Mesendoderm (in vitro differentiated cells): ENCODE measurements around the gene ZBTB17.

Source experiments
- DNase-seq: peaks from one replicate; pipeline ENCODE4 v3.0.0; 2013
- H2AK5ac ChIP-seq: 2 replicates; pipeline ENCODE4 v1.6.1; 2013; ENCODE audit warnings: low read length, inconsistent platforms
- H2BK120ac ChIP-seq: 2 replicates; pipeline ENCODE4 v1.6.1; 2013; ENCODE audit warnings: low read depth, mild to moderate bottlenecking, low read length, moderate library complexity, mixed read lengths
- H2BK15ac ChIP-seq: replicated peaks from 2 replicates; pipeline ENCODE4 v1.6.1; 2013; ENCODE audit warnings: low read depth, mild to moderate bottlenecking, moderate library complexity
- H2BK5ac ChIP-seq: 2 replicates; pipeline ENCODE4 v1.6.1; 2013; ENCODE audit warnings: low read length, inconsistent platforms
- H3K18ac ChIP-seq: 2 replicates; pipeline ENCODE4 v1.6.1; 2013; ENCODE audit warnings: mild to moderate bottlenecking, low read length, mixed read lengths
- H3K23ac ChIP-seq: one replicate; pipeline ENCODE4 v1.6.1; 2013; ENCODE audit warnings: low read length
- H3K27ac ChIP-seq: 2 replicates; pipeline ENCODE4 v1.5.1; 2013; ENCODE audit warnings: low read depth, mild to moderate bottlenecking, inconsistent platforms, low read length, moderate library complexity
- H3K27me3 ChIP-seq: 2 replicates; pipeline ENCODE4 v1.6.1; 2013; ENCODE audit warnings: low read length, control low read depth, mild to moderate bottlenecking, inconsistent platforms; ENCODE audit not compliant: insufficient read depth, poor library complexity
- H3K36me3 ChIP-seq: 2 replicates; pipeline ENCODE4 v1.6.1; 2013; ENCODE audit warnings: low read length, inconsistent platforms; ENCODE audit not compliant: control insufficient read depth, insufficient read depth
- H3K4ac ChIP-seq: one replicate; pipeline ENCODE4 v1.6.1; 2013; ENCODE audit warnings: low read depth, mild to moderate bottlenecking, low read length, moderate library complexity
- H3K4me1 ChIP-seq: 2 replicates; pipeline ENCODE4 v1.6.1; 2013; ENCODE audit warnings: low read depth, low read length, inconsistent platforms; ENCODE audit not compliant: control insufficient read depth
- H3K4me2 ChIP-seq: 2 replicates; pipeline ENCODE4 v1.6.1; 2013; ENCODE audit warnings: low read length
- H3K4me3 ChIP-seq: 2 replicates; pipeline ENCODE4 v1.5.1; 2013; ENCODE audit warnings: mild to moderate bottlenecking, low read length
- H3K56ac ChIP-seq: one replicate; pipeline ENCODE4 v1.6.1; 2013; ENCODE audit warnings: low read length
- H3K79me1 ChIP-seq: 2 replicates; pipeline ENCODE4 v1.6.1; 2013; ENCODE audit warnings: low read length, inconsistent platforms
- H3K79me2 ChIP-seq: 2 replicates; pipeline ENCODE4 v1.6.1; 2013; ENCODE audit warnings: mild to moderate bottlenecking, low read length; ENCODE audit not compliant: control insufficient read depth, insufficient read depth
- H3K9ac ChIP-seq: 2 replicates; pipeline ENCODE4 v1.6.1; 2013; ENCODE audit warnings: low read length, inconsistent platforms
- H4K5ac ChIP-seq: one replicate; pipeline ENCODE4 v1.6.1; 2013; ENCODE audit warnings: low read length
- H4K8ac ChIP-seq: one replicate; pipeline ENCODE4 v1.6.1; 2013; ENCODE audit warnings: low read depth, mild to moderate bottlenecking, control low read depth, low read length, moderate library complexity
- WGBS: extraction: QIAGEN DNeasy Blood & Tissue Kit; methylation state at CpG from one replicate; pipeline ENCODE4 v1.1.7; 2013; ENCODE audit warnings: low lambda C conversion rate, missing lambda C conversion rate; ENCODE audit not compliant: insufficient coverage; ENCODE audit errors: extremely low coverage; 5-methylcytosine and 5-hydroxymethylcytosine counted together

ZBTB17 gene

GRCh38 chr1:15989776-15990175 lies 13.9 kb upstream of the ZBTB17 start:
- Histone ChIP-seq H3K4ac (no peak overlapping the region), H2BK5ac (no peak overlapping the region), H3K27me3 (no peaks in the 10 kb centered on the region), H4K5ac (no peak overlapping the region), H3K4me2 (no peak overlapping the region), H3K79me2 (no peaks in the 10 kb centered on the region), H3K23ac (no peak overlapping the region), H3K4me1 (no peaks in the 10 kb centered on the region), H2AK5ac (no peak overlapping the region), H3K36me3 (no peaks in the 10 kb centered on the region), H3K18ac (no peak overlapping the region), H3K9ac (no peak overlapping the region), H3K79me1 (no peaks in the 10 kb centered on the region), H3K27ac (no peak overlapping the region), H3K56ac (no peak overlapping the region), H3K4me3 (no peak overlapping the region), H4K8ac (no peak overlapping the region), H2BK15ac (no peak overlapping the region), H2BK120ac (no peak overlapping the region)
- WGBS: no CpG with 5 or more reads among the region's 9 CpGs
- DNase-seq: no peak

DNA sequence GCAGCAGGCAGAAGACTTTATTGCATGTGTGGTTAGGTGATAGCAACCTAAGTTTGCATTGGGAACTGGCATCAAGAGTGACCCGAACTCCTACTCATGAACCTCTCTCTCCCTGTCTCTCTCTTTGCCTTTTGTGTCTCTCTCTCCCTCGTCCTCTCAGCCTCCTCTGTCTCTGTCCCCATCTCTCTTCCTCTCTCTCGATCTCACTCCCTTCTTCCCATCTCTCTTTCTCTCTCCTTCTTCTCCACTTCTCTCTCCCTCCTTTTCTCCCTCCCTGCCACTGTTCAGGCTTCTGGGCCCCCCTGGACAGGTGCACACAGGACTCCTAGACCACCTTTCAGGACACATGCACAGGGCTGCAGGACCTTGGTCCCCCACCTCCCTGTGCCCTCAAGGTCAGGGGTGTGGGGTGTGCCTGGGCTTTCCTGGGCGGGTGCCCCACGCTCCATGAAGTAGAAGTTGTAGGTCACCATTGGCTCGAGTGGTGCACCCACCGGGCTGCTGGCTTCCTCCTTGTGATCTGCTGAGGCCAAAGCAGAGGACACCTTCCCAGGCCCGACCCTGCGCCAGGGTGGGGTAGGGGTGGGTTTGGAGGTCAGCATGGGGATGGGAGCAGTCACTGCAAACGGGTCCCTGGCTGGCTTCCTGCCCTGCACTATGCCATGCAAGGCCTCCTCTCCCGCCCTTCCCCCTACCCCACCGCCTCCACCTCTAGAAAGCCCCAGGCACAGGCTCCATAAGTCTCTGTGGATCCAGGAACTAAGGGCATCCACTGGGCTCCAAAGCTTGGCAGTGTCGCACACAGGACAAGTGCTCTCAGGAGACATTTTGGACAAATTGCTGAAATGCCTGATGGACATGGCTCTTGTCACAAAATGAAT lies 13.2 kb upstream of the ZBTB17 start:
- DNase-seq: no peak
- no peaks in the 10 kb centered on the region for H3K36me3 ChIP-seq
- H3K23ac ChIP-seq: no peak overlapping the region
- H2AK5ac ChIP-seq: no peak overlapping the region
- H3K4ac ChIP-seq: no peak overlapping the region
- H3K9ac ChIP-seq: no peak overlapping the region
- H2BK5ac ChIP-seq: no peak overlapping the region
- no peak overlapping the region for H4K8ac ChIP-seq
- H3K4me2 ChIP-seq: no peak overlapping the region
- no peaks in the 10 kb centered on the region for H3K79me1 ChIP-seq
- 100% methylated on average over 1 of the region's 13 CpGs for WGBS
- no peaks in the 10 kb centered on the region for H3K4me1 ChIP-seq
- no peak overlapping the region for H2BK120ac ChIP-seq
- no peaks in the 10 kb centered on the region for H3K27me3 ChIP-seq
- H3K79me2 ChIP-seq: no peaks in the 10 kb centered on the region
- H3K4me3 ChIP-seq: no peak overlapping the region
- no peak overlapping the region for H3K56ac ChIP-seq
- H2BK15ac ChIP-seq: no peak overlapping the region
- no peak overlapping the region for H4K5ac ChIP-seq
- H3K27ac ChIP-seq: no peak overlapping the region
- no peak overlapping the region for H3K18ac ChIP-seq

DNA sequence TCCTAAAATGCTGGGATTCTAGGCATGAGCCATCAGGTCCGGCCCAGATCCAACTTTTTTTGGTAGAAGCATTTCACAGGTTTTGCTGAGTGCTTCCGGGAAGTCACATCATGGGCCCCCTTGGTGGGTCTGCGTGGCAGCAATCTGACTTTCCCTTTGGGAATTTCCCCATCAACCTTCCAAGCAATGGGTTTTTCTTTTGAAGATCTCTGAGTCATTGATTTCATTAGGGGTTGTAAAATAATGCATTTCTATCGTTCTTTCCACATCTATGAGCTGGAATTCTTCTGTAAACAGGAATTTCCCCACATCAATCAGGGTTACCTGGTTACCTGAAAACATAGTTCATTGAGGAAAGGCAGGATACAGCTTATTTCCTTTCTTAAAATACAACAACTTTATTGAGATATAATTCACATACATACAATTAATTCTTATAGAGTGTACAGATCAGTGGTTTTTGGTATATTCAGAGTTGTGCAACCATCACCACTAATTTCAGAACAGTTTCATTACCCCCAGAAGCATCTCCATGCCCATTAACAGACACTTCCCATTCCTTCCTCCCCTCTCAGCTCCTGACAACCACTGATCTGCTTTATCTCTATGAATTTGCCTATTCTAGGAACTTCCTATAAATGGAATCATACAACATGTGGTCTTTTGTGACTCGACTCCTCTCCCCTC lies 9.9 kb upstream of the ZBTB17 start:
- Histone ChIP-seq H3K56ac (no peak overlapping the region), H2BK5ac (no peak overlapping the region), H4K8ac (no peak overlapping the region), H3K36me3 (no peaks in the 10 kb centered on the region), H3K18ac (no peak overlapping the region), H3K4ac (no peak overlapping the region), H3K9ac (no peak overlapping the region), H3K27ac (no peak overlapping the region), H3K79me1 (no peaks in the 10 kb centered on the region), H3K4me2 (no peak overlapping the region), H3K4me3 (no peak overlapping the region), H4K5ac (no peak overlapping the region), H3K79me2 (no peaks in the 10 kb centered on the region), H3K27me3 (no peaks in the 10 kb centered on the region), H2BK120ac (no peak overlapping the region), H3K23ac (no peak overlapping the region), H2AK5ac (no peak overlapping the region), H2BK15ac (no peak overlapping the region), H3K4me1 (no peaks in the 10 kb centered on the region)
- DNase-seq: no peak
- WGBS: no CpG with 5 or more reads among the region's 5 CpGs

DNA sequence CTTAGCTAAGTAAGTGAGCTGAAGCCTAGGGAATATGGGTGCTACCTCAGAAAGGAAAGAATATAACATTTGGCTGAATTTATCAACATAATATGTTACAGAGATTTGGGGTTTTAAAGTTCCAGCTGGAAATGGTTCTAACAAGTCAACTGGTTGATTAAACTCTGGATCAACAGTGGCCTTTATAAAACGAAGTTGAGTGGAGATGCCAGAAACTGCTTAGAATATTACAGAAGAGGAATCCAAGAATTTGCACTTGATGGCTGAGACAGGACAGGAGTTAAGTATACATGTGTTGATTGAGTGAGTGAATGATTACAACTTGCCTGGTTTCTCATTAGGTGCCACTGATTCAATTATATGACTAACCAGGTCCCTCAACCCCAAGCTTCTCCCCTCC lies 7.4 kb upstream of the ZBTB17 start:
- Histone ChIP-seq H4K5ac (no peak overlapping the region), H3K79me2 (no peaks in the 10 kb centered on the region), H2BK15ac (no peak overlapping the region), H3K18ac (no peak overlapping the region), H3K4me1 (no peaks in the 10 kb centered on the region), H3K79me1 (no peaks in the 10 kb centered on the region), H3K56ac (no peak overlapping the region), H2BK120ac (no peak overlapping the region), H3K27me3 (no peaks in the 10 kb centered on the region), H3K9ac (no peak overlapping the region), H3K36me3 (no peaks in the 10 kb centered on the region), H3K4ac (no peak overlapping the region), H3K4me3 (no peak overlapping the region), H2AK5ac (no peak overlapping the region), H4K8ac (no peak overlapping the region), H3K27ac (no peak overlapping the region), H2BK5ac (no peak overlapping the region), H3K4me2 (no peak overlapping the region), H3K23ac (no peak overlapping the region)
- DNase-seq: no peak
- WGBS: no CpG with 5 or more reads among the region's 1 CpG

DNA sequence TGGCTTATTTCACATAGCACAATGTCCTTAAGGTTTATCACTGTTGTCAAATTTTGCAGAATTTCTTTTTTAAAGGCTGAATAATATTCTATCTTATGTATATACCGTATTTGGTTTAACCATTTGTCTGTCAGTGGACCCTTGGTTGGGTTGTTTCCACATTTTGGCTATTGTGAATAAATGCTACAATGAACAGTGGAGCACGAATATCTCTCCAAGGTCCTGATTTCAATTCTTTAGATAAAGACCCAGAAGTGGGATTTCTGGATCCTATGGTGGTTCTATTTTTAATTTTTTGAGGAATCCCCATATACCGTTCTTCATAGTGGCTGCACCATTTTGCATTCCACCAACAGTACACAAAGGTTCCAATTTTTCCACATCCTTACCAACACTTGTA lies 5.8 kb upstream of the ZBTB17 start:
- Histone ChIP-seq H3K79me2 (no peaks in the 10 kb centered on the region), H2BK15ac (no peak overlapping the region), H3K79me1 (no peaks in the 10 kb centered on the region), H3K27me3 (no peaks in the 10 kb centered on the region), H3K56ac (no peak overlapping the region), H3K4me3 (no peak overlapping the region), H3K36me3 (no peaks in the 10 kb centered on the region), H3K4me1 (no peaks in the 10 kb centered on the region), H3K9ac (no peak overlapping the region), H3K23ac (no peak overlapping the region), H3K27ac (no peak overlapping the region), H3K4ac (no peak overlapping the region), H2BK5ac (no peak overlapping the region), H2AK5ac (no peak overlapping the region), H3K18ac (no peak overlapping the region), H4K5ac (no peak overlapping the region), H4K8ac (no peak overlapping the region), H2BK120ac (no peak overlapping the region), H3K4me2 (no peak overlapping the region)
- WGBS: no CpG with 5 or more reads among the region's 3 CpGs
- DNase-seq: no peak
